ENCODE data around the gene CWC22.

- TF ChIP-seq CTCF (IDR thresholded peaks at IDR 0.05; ENCODE audit: borderline replicate concordance, extremely low read depth, low read length, poor library complexity, severe bottlenecking) (no peak), EZH2 (IDR thresholded peaks at IDR 0.05; ENCODE audit: borderline replicate concordance, low read depth, low read length, severe bottlenecking) (no peak)
These were observed 97.0 kb downstream of the CWC22 start for GRCh38 chr2:179909845-179910734.

Data from DND-41 (cell line).